ENCODE measurements around the gene TNS1.

Gene TNS1

DNA sequence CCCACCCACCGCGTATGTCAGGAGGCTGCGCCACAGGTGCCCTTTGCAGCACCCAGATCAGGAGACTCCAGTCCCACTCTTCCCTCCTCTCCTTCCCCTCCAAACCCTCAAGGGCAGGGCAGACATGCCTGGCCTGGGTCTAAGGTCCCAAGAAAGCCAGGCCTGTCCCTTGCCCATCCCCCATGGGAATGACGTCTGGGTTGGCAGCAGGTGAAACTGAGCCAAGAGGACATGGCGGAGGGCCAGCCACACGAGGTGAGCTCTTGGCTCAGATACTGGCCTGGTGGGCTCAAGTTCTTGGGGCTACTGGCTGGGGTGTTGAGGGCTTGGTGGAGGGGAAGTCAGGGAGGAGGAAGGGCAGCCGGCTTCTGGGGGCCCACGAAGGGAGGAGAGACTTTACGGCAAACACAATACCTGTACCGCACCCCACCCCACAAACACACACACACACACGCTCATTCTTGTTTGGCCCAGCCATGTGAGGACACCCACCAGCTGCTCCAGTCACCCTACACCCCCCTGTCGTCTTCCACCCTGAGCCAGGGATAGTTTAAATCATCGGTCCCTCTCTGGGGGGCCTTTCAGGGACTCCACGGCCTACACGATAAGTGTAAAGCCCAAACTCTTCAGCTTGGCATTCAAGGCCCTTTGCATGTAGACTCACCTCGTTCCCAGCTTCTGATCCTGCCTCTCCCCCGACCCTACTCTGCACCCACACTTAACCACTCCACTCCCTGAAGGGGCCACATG is 24.1 kb upstream of the TNS1 start:
- ChIA-PET POLR2A (no interaction called here), CTCF (no interaction called here)
- TF ChIP-seq L3MBTL2 (conservative IDR thresholded peaks at IDR 0.05), result no peak
- TF ChIP-seq TARDBP (IDR thresholded peaks at IDR 0.05), result no peak
- TF ChIP-seq HDGF (IDR thresholded peaks at IDR 0.05; ENCODE audit: borderline replicate concordance), result no peak
- TF ChIP-seq SUZ12 (IDR thresholded peaks at IDR 0.05), result no peak
- TF ChIP-seq BHLHE40 (IDR thresholded peaks at IDR 0.05; ENCODE audit: borderline replicate concordance), result no peak
- TF ChIP-seq SP1 (IDR thresholded peaks at IDR 0.05), result no peak
- no peak for TF ChIP-seq CTBP1 (IDR thresholded peaks at IDR 0.05; ENCODE audit: borderline replicate concordance)
- no peak for TF ChIP-seq FOXM1 (IDR thresholded peaks at IDR 0.05; ENCODE audit: borderline replicate concordance)
- TF ChIP-seq, protein P1, sequence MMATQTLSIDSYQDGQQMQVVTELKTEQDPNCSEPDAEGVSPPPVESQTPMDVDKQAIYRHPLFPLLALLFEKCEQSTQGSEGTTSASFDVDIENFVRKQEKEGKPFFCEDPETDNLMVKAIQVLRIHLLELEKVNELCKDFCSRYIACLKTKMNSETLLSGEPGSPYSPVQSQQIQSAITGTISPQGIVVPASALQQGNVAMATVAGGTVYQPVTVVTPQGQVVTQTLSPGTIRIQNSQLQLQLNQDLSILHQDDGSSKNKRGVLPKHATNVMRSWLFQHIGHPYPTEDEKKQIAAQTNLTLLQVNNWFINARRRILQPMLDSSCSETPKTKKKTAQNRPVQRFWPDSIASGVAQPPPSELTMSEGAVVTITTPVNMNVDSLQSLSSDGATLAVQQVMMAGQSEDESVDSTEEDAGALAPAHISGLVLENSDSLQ (IDR thresholded peaks at IDR 0.05), result no peak
- no peak for TF ChIP-seq NFRKB (IDR thresholded peaks at IDR 0.05)
- no peak for TF ChIP-seq ARNT (IDR thresholded peaks at IDR 0.05)
- TF ChIP-seq ELF4 (IDR thresholded peaks at IDR 0.05), result no peak
- no peak for TF ChIP-seq FOXA1 (IDR thresholded peaks at IDR 0.05)
- TF ChIP-seq LEF1 (IDR thresholded peaks at IDR 0.05; ENCODE audit: borderline replicate concordance), result no peak
- TF ChIP-seq FOXK2 (IDR thresholded peaks at IDR 0.05), result no peak
- TF ChIP-seq ZNF384 (IDR thresholded peaks at IDR 0.05), result no peak
- DNase-seq (ENCODE audit: extremely low spot score), result no peak

DNA sequence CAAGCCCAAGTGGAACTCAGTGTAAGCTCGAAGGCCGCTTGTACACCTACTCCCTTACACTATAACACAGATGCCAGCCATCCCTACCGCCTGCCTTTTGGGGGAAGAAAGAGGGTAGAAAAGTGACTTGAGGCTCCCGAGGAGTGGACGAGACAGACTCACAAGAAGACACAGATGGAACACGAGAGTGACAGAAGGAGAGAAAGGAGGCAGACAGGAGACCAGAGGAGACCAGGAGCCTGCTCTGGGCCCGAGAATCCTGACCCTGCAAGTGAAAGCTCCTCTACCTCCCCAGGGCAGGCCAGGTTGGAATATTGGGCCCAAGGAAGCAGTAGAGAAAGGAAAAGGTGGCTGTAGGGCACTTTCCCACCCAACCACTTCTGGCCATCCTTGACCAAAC is 23.4 kb upstream of the TNS1 start:
- CTCF ChIA-PET, result no interaction called here
- TF ChIP-seq ELF4 (IDR thresholded peaks at IDR 0.05) (no peak), LEF1 (IDR thresholded peaks at IDR 0.05; ENCODE audit: borderline replicate concordance) (no peak), SP1 (IDR thresholded peaks at IDR 0.05) (no peak)
- DNase-seq (ENCODE audit: extremely low spot score), result no peak
- POLR2A ChIA-PET, result no interaction called here

DNA sequence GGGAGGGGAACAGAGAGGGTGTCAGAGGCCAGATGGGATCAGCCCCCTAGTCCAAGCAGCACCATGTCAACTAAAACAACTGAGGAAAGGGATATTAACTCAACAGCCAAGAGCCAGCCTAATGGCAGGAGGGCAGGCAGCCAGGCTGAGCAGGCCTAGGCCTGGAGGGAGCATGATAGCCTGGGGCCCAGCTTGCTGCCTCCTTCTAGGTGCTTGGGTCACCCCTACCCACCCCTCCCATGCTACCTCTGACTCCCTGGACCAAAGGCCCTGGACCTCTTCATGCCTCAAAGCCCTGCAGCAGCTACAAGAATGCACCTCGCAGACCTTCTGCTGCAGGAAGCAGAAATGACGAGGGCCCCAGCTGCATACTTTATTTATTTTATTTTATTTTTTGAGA is 22.1 kb upstream of the TNS1 start:
- ChIA-PET CTCF (interaction anchor here (1.3 kb wide), 1 partner anchor 12 kb away, joined by 3 read pairs; no protein-coding TSS in a partner anchor), POLR2A (no interaction called here)
- no peak for DNase-seq (ENCODE audit: extremely low spot score)
- TF ChIP-seq ELF4 (IDR thresholded peaks at IDR 0.05), result no peak
- no peak for TF ChIP-seq BHLHE40 (IDR thresholded peaks at IDR 0.05; ENCODE audit: borderline replicate concordance)
- TF ChIP-seq FOXK2 (IDR thresholded peaks at IDR 0.05), result no peak
- no peak for TF ChIP-seq HDGF (IDR thresholded peaks at IDR 0.05; ENCODE audit: borderline replicate concordance)
- no peak for TF ChIP-seq CTBP1 (IDR thresholded peaks at IDR 0.05; ENCODE audit: borderline replicate concordance)
- TF ChIP-seq NFRKB (IDR thresholded peaks at IDR 0.05), result no peak

DNA sequence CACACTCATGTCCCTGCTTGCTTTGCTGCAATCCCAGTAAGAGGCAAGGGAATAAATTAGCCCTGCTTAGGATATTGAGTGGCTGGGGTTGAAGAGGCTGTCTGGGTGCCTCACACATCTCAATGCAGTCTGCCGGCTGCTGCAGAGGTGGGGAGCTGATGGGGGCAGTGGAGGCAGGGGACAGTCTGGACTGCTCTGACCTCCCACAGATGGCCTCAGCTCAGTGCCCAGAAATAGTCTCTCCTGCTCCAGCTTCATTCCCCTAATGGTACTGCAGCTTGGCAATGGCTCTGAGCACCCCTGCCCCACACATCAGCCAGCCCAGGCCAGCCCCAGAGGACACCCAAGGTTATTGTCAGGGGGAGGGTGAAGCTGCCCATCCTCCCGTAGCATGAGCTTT is 21.5 kb upstream of the TNS1 start:
- POLR2A ChIA-PET, result interaction anchor here (1.0 kb wide), 1 partner anchor 9 kb away, joined by 3 read pairs; no protein-coding TSS in a partner anchor
- no peak for TF ChIP-seq HDGF (IDR thresholded peaks at IDR 0.05; ENCODE audit: borderline replicate concordance)
- TF ChIP-seq ARNT (IDR thresholded peaks at IDR 0.05), result no peak
- TF ChIP-seq ELF4 (IDR thresholded peaks at IDR 0.05), result no peak
- TF ChIP-seq LEF1 (IDR thresholded peaks at IDR 0.05; ENCODE audit: borderline replicate concordance), result no peak
- TF ChIP-seq BHLHE40 (IDR thresholded peaks at IDR 0.05; ENCODE audit: borderline replicate concordance), result no peak
- no peak for TF ChIP-seq ZNF384 (IDR thresholded peaks at IDR 0.05)
- TF ChIP-seq NFRKB (IDR thresholded peaks at IDR 0.05), result no peak
- TF ChIP-seq, protein P1 (IDR thresholded peaks at IDR 0.05), result no peak
- TF ChIP-seq FOXM1 (IDR thresholded peaks at IDR 0.05; ENCODE audit: borderline replicate concordance), result no peak
- TF ChIP-seq L3MBTL2 (conservative IDR thresholded peaks at IDR 0.05), result no peak
- no peak for TF ChIP-seq FOXK2 (IDR thresholded peaks at IDR 0.05)
- no peak for TF ChIP-seq CTBP1 (IDR thresholded peaks at IDR 0.05; ENCODE audit: borderline replicate concordance)
- no peak for TF ChIP-seq SUZ12 (IDR thresholded peaks at IDR 0.05)
- no peak for TF ChIP-seq FOXA1 (IDR thresholded peaks at IDR 0.05)
- DNase-seq (ENCODE audit: extremely low spot score), result no peak
- CTCF ChIA-PET, result interaction anchor here (1.3 kb wide), 1 partner anchor 12 kb away, joined by 3 read pairs; no protein-coding TSS in a partner anchor

DNA sequence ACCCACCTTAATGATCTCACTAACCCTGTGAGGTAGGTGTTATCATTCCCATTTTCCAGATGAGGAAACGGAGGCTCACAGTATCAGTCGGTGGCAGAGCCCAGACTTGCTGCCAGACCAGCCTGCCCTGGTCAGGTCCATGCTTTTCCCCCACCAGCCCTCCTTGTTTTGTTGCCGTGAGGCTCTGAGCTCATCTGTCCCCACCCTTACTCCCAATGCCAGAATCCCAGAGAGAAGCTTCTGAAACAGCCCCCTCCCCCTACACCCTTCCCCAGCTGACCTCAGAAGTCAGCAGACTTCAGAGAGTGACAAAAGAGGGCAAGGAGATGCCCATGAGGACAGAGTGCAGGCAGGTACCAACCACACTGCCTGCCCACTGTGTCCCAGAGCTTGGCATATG is 20.8 kb upstream of the TNS1 start:
- POLR2A ChIA-PET, result interaction anchor here (1.0 kb wide), 1 partner anchor 10 kb away, joined by 3 read pairs; no protein-coding TSS in a partner anchor
- no peak for DNase-seq (ENCODE audit: extremely low spot score)
- CTCF ChIA-PET, result interaction anchor here (1.3 kb wide), 1 partner anchor 13 kb away, joined by 3 read pairs; no protein-coding TSS in a partner anchor
- TF ChIP-seq ZNF384 (IDR thresholded peaks at IDR 0.05) (no peak), CTBP1 (IDR thresholded peaks at IDR 0.05; ENCODE audit: borderline replicate concordance) (no peak), FOXA1 (IDR thresholded peaks at IDR 0.05) (no peak), L3MBTL2 (conservative IDR thresholded peaks at IDR 0.05) (no peak), SP1 (IDR thresholded peaks at IDR 0.05) (no peak), ELF4 (IDR thresholded peaks at IDR 0.05) (no peak), TARDBP (IDR thresholded peaks at IDR 0.05) (no peak), FOXK2 (IDR thresholded peaks at IDR 0.05) (no peak), ARNT (IDR thresholded peaks at IDR 0.05) (no peak), LEF1 (IDR thresholded peaks at IDR 0.05; ENCODE audit: borderline replicate concordance) (no peak), NFRKB (IDR thresholded peaks at IDR 0.05) (no peak), HDGF (IDR thresholded peaks at IDR 0.05; ENCODE audit: borderline replicate concordance) (no peak), FOXM1 (IDR thresholded peaks at IDR 0.05; ENCODE audit: borderline replicate concordance) (no peak), BHLHE40 (IDR thresholded peaks at IDR 0.05; ENCODE audit: borderline replicate concordance) (no peak), SUZ12 (IDR thresholded peaks at IDR 0.05) (no peak)
- TF ChIP-seq, protein P1 (IDR thresholded peaks at IDR 0.05), result no peak

All from HEK293T (cell line).